ENCODE results near the gene HNRNPC.
"Not testable (repeated sequence)": the region's sequence is repeated elsewhere in the genome, so short reads cannot be mapped to it uniquely, and the experiment has no call there.

Gene HNRNPC

DNA sequence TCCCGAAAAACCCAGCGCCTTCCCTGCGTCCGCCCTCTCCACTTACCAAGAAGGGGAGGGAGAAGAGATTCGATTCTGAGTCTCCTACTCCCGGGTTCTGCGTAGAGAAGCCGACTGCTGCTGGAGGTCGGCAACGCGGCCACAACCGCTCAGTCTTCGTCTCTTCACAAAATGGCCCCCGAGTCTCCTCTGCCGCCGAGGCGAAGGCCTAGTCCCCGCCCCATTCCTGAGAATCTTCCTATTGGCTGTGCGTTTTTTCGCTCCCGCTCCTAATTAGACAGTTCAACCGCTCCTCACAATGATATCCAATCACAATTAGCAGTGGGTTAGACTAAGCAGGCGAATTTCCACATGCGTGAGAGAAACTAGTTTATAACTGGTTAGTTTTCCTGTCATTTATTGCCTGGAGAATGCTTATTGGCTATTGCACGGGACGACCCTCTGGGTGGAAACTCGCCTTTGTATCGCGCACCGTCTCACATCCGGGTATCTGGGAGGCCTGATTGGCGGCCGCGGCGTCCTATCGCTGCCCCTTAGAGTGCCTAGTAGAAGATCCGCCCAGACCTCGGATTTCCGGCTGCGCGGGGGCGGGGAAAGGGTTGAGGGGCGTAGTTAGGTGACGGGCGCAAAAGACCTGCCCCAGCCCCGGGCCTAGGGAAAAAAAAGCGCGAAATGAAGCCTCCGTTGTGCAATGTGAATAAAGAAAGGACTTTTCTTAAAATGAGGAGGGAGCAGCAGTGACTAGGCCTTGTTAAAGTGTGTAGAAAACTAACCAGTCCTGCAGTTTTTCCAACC, at the start of gene HNRNPC:
TSS of gene HNRNPC (minus strand) at position 191 of the 795 bp plus-strand sequence. CDS start 35,249 bp downstream, outside the sequence.
- peak; percentile 99 to 100 for DNase-seq (ENCODE audit: extremely low read depth in 1 of 2, low read depth in 1 of 2)

DNA sequence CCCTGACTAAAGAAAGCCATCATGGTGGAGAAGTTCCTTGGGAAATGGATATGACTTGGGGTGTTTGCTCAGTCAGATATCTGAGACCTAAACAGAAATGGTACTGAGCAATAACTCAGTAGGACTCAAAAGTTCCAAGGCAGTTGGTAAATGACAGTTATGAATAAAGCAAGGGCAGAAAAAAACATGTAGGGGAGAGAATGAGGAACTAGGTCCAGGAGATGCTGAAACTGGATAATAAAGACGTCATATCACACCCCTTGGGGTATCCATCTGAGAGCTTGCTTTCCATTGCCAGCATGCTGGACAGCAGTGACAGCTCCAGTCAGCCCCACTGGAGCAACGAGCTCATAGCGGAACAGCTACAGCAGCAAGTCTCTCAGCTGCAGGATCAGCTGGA, 48.2 kb upstream of the HNRNPC start:
- DNase-seq (ENCODE audit: extremely low read depth in 1 of 2, low read depth in 1 of 2) = no peak

DNA sequence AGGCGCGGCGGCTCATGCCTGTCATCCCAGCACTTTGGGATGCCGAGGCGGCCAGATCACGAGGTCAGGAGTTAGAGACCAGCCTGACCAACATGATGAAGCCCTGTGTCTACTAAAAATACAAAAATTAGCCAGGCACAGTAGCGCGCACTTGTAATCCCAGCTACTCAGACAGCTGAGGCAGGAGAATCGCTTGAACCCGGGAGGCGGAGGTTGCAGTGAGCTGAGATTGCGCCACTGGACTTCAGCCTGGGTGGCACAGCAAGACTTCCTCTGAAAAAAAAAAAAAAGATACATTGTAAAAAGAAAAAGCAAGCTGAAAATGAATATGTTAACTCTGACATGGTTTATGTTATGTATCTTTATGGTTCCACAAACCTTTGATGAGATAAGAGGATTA, 44.3 kb upstream of the HNRNPC start:
- DNase-seq (ENCODE audit: extremely low read depth in 1 of 2, low read depth in 1 of 2) = no peak

- no peak for DNase-seq (ENCODE audit: extremely low read depth in 1 of 2, low read depth in 1 of 2)
Observed at GRCh38 chr14:21311614-21312013, 42.4 kb upstream of the HNRNPC start.

DNA sequence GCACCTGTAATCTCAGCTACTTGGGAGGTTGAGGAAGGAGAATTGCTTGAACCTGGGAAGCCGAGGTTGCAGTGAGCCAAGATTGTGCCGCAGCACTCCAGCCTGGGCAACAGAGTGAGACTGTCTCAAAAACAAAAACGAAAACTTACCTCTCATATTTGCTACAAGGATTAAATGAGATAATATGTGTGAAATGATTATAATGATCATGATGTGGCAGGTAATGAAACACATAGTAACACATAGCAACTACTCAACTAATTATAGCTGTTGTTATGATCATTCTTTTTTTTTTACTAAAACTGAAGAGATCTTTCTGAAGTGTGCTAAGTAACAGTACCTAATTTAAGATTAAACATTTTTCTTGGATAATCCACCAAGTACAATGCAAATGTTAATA, 40.7 kb upstream of the HNRNPC start:
- DNase-seq (ENCODE audit: extremely low read depth in 1 of 2, low read depth in 1 of 2) = no peak

GRCh38 chr14:21309238-21309636, 40.0 kb upstream of the HNRNPC start:
- no peak for DNase-seq (ENCODE audit: extremely low read depth in 1 of 2, low read depth in 1 of 2)

DNA sequence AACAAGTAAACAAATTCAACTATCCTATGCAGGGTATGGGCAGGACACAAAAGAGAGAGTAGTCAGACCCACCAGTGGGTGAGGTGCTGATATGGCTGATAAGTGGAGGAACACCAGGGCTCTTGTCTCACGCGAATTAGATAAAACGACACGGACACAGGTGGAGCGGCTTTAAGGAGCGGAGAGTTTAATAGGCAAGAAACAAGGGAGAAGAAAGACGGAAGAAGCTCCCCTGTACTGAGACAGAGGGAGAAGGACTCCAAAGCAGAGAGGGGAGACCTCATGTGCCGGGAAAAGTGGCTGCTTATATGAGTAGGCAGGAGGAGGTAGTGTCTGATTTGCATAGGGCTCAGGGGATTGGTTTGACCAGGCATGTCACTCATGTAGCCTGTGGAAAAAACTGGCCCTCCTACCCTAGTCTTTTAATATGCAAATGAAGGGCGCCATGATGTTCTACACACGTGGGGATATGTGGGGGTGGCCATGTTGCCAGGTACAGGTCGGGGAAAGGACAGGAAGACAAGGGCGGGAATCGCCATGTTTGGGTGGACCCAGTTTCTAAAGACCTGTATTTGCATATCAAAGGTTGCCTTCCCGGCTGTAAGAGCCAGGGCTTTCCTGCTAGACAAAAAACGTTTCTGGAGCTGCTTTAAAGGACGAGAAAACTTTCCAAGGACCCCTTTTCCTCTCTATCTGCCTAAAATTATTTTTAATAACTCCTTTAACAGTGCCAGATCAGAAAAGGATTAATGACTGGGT, 39.4 kb upstream of the HNRNPC start:
- peak; percentile 46 to 80 for DNase-seq (ENCODE audit: extremely low read depth in 1 of 2, low read depth in 1 of 2)

DNA sequence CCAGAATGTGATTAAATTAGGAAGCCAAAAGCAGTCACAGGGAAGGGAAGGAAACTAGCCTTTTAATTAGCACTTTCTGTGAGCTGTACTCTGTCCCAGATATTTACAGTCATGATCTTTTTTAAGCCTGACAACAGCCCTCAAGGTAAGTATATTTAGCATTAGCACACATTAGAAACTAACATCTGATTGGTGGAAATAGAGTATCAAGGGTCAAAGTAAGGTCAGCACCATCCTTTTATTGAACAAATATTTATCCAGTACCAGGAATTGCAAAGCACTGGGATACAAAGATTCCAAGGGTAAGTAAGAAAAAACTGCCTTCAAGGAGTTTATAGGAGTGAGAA, 38.9 kb upstream of the HNRNPC start:
- no peak for DNase-seq (ENCODE audit: extremely low read depth in 1 of 2, low read depth in 1 of 2)

- DNase-seq (ENCODE audit: extremely low read depth in 1 of 2, low read depth in 1 of 2) = no peak
Observed at GRCh38 chr14:21307637-21308036, 38.4 kb upstream of the HNRNPC start.

GRCh38 chr14:21302836-21303140, 33.5 kb upstream of the HNRNPC start:
- not testable (repeated sequence) for DNase-seq (ENCODE audit: extremely low read depth in 1 of 2, low read depth in 1 of 2)

DNA sequence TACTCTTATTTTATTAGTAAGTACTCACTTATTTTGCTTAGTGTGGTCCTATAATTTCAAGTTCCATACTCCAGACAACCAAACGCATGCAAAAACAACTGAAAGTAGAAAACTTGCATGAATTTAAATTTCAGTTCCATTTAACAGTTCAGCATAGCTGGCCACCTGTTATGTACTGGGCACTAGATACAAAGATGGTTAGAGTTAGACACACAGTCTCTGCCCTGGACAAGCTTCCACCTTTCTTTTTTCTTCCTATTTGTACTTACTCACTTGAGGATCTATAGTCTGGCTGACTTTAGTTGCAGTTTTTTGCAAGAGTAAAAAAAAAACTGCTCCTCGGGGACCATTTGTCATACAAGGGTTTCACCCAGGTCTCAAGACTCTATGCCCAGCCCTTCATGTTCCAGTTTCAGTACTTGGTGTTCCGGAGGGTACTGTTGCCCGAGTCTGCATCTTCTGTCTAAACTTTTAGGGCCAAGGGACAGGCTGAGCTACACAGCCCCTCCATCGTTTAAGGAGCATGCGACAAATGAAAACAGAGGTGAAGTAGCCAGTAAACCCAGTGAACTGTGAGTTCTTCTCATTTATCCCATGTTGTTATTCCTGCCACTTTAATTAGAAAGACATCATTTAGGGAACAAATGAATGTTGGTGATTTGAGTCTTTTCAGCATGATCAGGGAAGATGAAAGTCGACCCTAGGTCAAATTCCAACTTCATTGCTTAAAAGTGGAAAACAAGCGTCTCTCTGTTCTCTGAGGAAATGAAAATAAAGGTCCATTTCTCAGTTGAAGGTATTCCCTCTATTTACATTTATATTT, 33.0 kb upstream of the HNRNPC start:
- no peak for DNase-seq (ENCODE audit: extremely low read depth in 1 of 2, low read depth in 1 of 2)

GRCh38 chr14:21300892-21301291, 31.6 kb upstream of the HNRNPC start:
- no peak for DNase-seq (ENCODE audit: extremely low read depth in 1 of 2, low read depth in 1 of 2)

GRCh38 chr14:21299562-21300130, 30.4 kb upstream of the HNRNPC start:
- no peak for DNase-seq (ENCODE audit: extremely low read depth in 1 of 2, low read depth in 1 of 2)

GRCh38 chr14:21298358-21298757, 29.1 kb upstream of the HNRNPC start:
- no peak for DNase-seq (ENCODE audit: extremely low read depth in 1 of 2, low read depth in 1 of 2)

- not testable (repeated sequence) for DNase-seq (ENCODE audit: extremely low read depth in 1 of 2, low read depth in 1 of 2)
Observed at GRCh38 chr14:21294026-21294425, 24.8 kb upstream of the HNRNPC start.

GRCh38 chr14:21287168-21287567, 17.9 kb upstream of the HNRNPC start:
- DNase-seq (ENCODE audit: extremely low read depth in 1 of 2, low read depth in 1 of 2) = no peak

- not testable (repeated sequence) for DNase-seq (ENCODE audit: extremely low read depth in 1 of 2, low read depth in 1 of 2)
Observed at GRCh38 chr14:21286516-21286915, 17.3 kb upstream of the HNRNPC start.

- DNase-seq (ENCODE audit: extremely low read depth in 1 of 2, low read depth in 1 of 2) = not testable (repeated sequence)
Observed at GRCh38 chr14:21281917-21282316, 12.7 kb upstream of the HNRNPC start.

DNA sequence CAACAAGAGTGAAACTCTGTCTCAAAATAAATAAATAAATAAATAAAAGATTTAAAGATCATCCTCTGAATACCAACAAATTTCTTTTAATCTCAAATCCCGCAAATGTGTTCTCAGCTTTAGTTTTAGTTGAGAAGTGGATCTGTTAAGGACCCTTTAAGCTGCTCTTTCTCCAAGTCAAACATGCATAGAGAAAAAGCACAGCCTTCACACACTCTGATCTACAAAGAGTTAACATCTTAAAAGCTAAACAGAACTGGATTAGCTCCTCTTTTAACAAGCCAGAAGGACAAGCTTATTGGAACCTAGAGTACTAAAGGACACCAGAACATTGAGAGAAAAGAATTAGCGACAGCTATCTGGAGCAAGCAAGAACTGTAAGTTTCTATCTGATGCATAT, 10.5 kb upstream of the HNRNPC start, which contains the start of gene RPGRIP1:
TSS of gene RPGRIP1 (plus strand) at position 301 of the 400 bp plus-strand sequence. CDS start 7,894 bp downstream, outside the sequence.
- DNase-seq (ENCODE audit: extremely low read depth in 1 of 2, low read depth in 1 of 2) = no peak

DNA sequence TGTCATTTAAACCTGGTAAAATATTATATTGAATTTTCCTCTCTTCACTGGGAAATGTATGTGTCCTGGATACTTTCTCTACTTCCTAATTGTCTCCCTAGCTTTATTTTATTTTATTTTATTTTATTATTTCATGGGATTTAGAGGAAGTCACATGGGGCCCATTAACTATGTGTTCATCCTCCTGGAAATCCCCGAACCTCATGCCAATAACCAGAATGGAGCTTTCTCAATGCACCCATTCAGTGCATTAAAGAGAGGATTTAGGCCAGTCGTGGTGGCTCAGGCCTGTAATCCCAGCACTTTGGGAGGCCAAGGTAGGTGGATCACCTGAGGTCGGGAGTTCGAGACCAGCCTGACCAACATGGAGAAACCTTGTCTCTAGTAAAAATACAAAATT, 9.4 kb upstream of the HNRNPC start:
- DNase-seq (ENCODE audit: extremely low read depth in 1 of 2, low read depth in 1 of 2) = no peak

DNA sequence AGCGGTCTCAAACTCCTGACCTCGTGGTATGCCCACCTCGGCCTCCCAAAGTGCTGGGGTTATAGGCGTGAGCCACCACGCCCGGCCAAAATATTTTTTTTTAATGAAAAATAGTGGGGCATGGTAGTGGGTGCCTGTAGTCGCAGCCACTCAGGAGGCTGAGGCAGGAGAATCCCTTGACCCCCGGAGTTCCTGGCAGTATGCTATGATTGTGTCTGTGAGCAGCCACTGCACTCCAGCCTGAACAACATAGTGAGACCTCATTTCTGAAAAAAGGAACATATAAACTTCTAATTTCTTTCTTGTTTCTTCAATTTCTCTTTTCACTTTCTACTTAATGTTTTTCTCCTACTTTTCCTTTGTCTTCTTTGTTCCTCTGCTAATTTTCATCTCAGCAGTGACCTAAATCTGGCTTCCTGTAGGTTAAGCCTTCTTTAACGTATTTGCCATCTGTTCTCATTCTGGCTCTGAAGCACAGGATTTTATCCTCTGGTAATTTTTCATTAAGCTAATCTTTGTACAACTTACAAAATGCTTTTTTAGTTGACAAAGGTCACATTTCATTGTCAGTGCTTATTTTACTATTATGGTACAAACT, 6.1 kb upstream of the HNRNPC start:
- DNase-seq (ENCODE audit: extremely low read depth in 1 of 2, low read depth in 1 of 2) = no peak

Data from stimulated activated CD8-positive, alpha-beta memory T cell treated with anti-CD3 and anti-CD28 coated beads, Interleukin-7, amount 100 ng/mL, for 48 hours (primary cell).